GM12878 (cell line): ENCODE measurements around the gene NTN1. TPM values are rescaled to one million over a fixed set of nuclear protein-coding genes. Genes with fewer than 3 reads are reported as not detected.

Experiments used
- ATAC-seq: fragments of 200-7000 bp; cut with Tn5 transposase; 3 replicates; pipeline ENCODE4 v1.9.1; 2020; ENCODE audit warnings: mild to moderate bottlenecking, moderate library complexity
- BruUV-seq: library from RNA; stranded (reverse); fragments of 400-500 nt; replicated peaks from 2 replicates; lab custom pipeline; 2021; lab: Mats Ljungman, UMichigan
- CTCF ChIA-PET: fragments of 300-600 bp; sonication (Branson Sonifier 250); formaldehyde crosslinking; extraction: SDS; loops from one replicate; lab custom pipeline; 2021; ENCODE audit warnings: inconsistent platforms; lab: Yijun Ruan, JAX
- POLR2A ChIA-PET: fragments of 350-600 bp; formaldehyde crosslinking; extraction: SDS; loops from one replicate; lab custom pipeline; 2021; ENCODE audit warnings: inconsistent platforms; lab: Charles Lee
- RAD21 ChIA-PET: fragments of 300-600 bp; sonication (Branson Sonifier 250); formaldehyde crosslinking; loops from one replicate; lab custom pipeline; 2023; ENCODE audit warnings: antibody characterized with exemption; ENCODE audit not compliant: unreplicated experiment; lab: Charles Lee
- SMC1A ChIA-PET: fragments of 300-600 bp; sonication (Branson Sonifier 250); formaldehyde crosslinking; loops from one replicate; lab custom pipeline; 2023; ENCODE audit not compliant: unreplicated experiment, uncharacterized antibody; lab: Charles Lee
- DNase-seq: peaks from one replicate; pipeline ENCODE4 v3.0.0-alpha.2; 2011; ENCODE audit warnings: low read depth, low spot score
- FAIRE-seq: peaks from 3 replicates; lab custom pipeline; 2011; peaks lifted over from hg19 to GRCh38; lab: Jason Lieb, UNC
- H2AFZ ChIP-seq: 2 replicates; pipeline ENCODE4 v1.6.0; 2011; ENCODE audit warnings: low read depth, low read length, control low read depth; ENCODE audit not compliant: control insufficient read depth
- H3K27ac ChIP-seq: 2 replicates; pipeline ENCODE4 v1.5.1; 2011; ENCODE audit warnings: control low read depth; ENCODE audit not compliant: control insufficient read depth, insufficient read depth
- H3K27me3 ChIP-seq, 2 experiments: replicated peaks in 1 of 2; 2 replicates each; pipeline versions ENCODE4 v1.6.0 to v1.6.1; 2011; ENCODE audit warnings: low read length in 1 of 2; ENCODE audit not compliant: control insufficient read depth in 2 of 2, insufficient read depth in 2 of 2
- H3K36me3 ChIP-seq, 2 experiments: 2 replicates each; pipeline ENCODE4 v1.5.1; 2011; ENCODE audit warnings: low read length in 1 of 2; ENCODE audit not compliant: control insufficient read depth in 2 of 2, insufficient read depth in 2 of 2
- H3K4me1 ChIP-seq: 2 replicates; pipeline ENCODE4 v1.6.1; 2011; ENCODE audit warnings: mild to moderate bottlenecking, low read length, moderate library complexity, mixed read lengths; ENCODE audit not compliant: control insufficient read depth, insufficient read depth
- H3K4me2 ChIP-seq: 2 replicates; pipeline ENCODE4 v1.6.0; 2011; ENCODE audit warnings: control low read depth; ENCODE audit not compliant: control insufficient read depth, insufficient read depth
- H3K4me3 ChIP-seq: fragments of 200-600 bp; sonication (generic); 2 replicates; pipeline ENCODE4 v1.5.1; 2016
- H3K79me2 ChIP-seq: 2 replicates; pipeline ENCODE4 v1.6.0; 2011; ENCODE audit warnings: low read length; ENCODE audit not compliant: control insufficient read depth, insufficient read depth
- H3K9ac ChIP-seq: 2 replicates; pipeline ENCODE4 v1.8.0; 2011; ENCODE audit warnings: low read length, control low read depth, mixed read lengths; ENCODE audit not compliant: control insufficient read depth, insufficient read depth
- H3K9me3 ChIP-seq: replicated peaks from 3 replicates; pipeline ENCODE4 v1.5.1; 2011; ENCODE audit warnings: mild to moderate bottlenecking, low read length; ENCODE audit not compliant: control insufficient read depth, insufficient read depth
- H4K20me1 ChIP-seq: 2 replicates; pipeline ENCODE4 v1.6.0; 2011; ENCODE audit not compliant: control insufficient read depth, insufficient read depth
- BACH1 ChIP-seq: fragments of 450-650 bp; IDR thresholded peaks from 2 replicates; pipeline ENCODE4 v1.6.1; 2017; ENCODE audit warnings: mild to moderate bottlenecking, borderline replicate concordance
- BCL11A ChIP-seq: IDR thresholded peaks from 2 replicates; pipeline ENCODE4 v1.6.1; 2011; ENCODE audit warnings: low read depth, low read length
- BCLAF1 ChIP-seq: fragments of 450-650 bp; IDR thresholded peaks from 2 replicates; pipeline ENCODE4 v1.6.1; 2017; ENCODE audit warnings: antibody characterized with exemption, mild to moderate bottlenecking, moderate library complexity
- CHD1 ChIP-seq: IDR thresholded peaks from 2 replicates; pipeline ENCODE4 v1.6.1; 2012; ENCODE audit warnings: low read depth, low read length, improper control_type of control experiment
- E2F4 ChIP-seq: IDR thresholded peaks from 2 replicates; pipeline ENCODE4 v1.6.1; 2012; ENCODE audit warnings: low read depth, low read length, improper control_type of control experiment
- ETV6 ChIP-seq, 2 experiments: fragments of 450-650 bp in 1 of 2; IDR thresholded peaks in 1 of 2; conservative IDR thresholded peaks in 1 of 2; 2 replicates each; pipeline ENCODE4 v1.6.1; 2014; ENCODE audit warnings: antibody characterized with exemption in 1 of 2, borderline replicate concordance in 1 of 2, low read depth in 1 of 2, mild to moderate bottlenecking in 1 of 2, moderate library complexity in 1 of 2
- EZH2 ChIP-seq: IDR thresholded peaks from 2 replicates; pipeline ENCODE4 v1.6.1; 2012; ENCODE audit warnings: low read depth, mild to moderate bottlenecking, control low read depth, inconsistent platforms, low read length, borderline replicate concordance; ENCODE audit not compliant: control insufficient read depth
- FOS ChIP-seq: IDR thresholded peaks from 3 replicates; pipeline ENCODE4 v1.6.1; 2011; ENCODE audit warnings: borderline replicate concordance; ENCODE audit not compliant: insufficient read length; ENCODE audit errors: extremely low read depth
- HDAC6 ChIP-seq: fragments of 200-600 bp; sonication (generic); IDR thresholded peaks from one replicate; pipeline ENCODE4 v1.8.0; 2017; ENCODE audit warnings: antibody characterized with exemption; ENCODE audit not compliant: unreplicated experiment
- JUNB ChIP-seq: IDR thresholded peaks from 2 replicates; pipeline ENCODE4 v1.6.1; 2016; ENCODE audit warnings: antibody characterized with exemption, mild to moderate bottlenecking
- KLF5 ChIP-seq: fragments of 450-650 bp; IDR thresholded peaks from 2 replicates; pipeline ENCODE4 v1.6.1; 2014; ENCODE audit warnings: mild to moderate bottlenecking; ENCODE audit not compliant: partially characterized antibody
- LARP7 ChIP-seq: fragments of 450-650 bp; IDR thresholded peaks from 2 replicates; pipeline ENCODE4 v1.6.1; 2017; ENCODE audit warnings: mild to moderate bottlenecking
- MTA3 ChIP-seq: IDR thresholded peaks from 2 replicates; pipeline ENCODE4 v1.6.1; 2012; ENCODE audit warnings: low read length, inconsistent platforms, borderline replicate concordance
- NR2C1 ChIP-seq: fragments of 450-650 bp; IDR thresholded peaks from 2 replicates; pipeline ENCODE4 v1.6.1; 2017; ENCODE audit warnings: antibody characterized with exemption, mild to moderate bottlenecking, moderate library complexity
- POLR2A ChIP-seq: IDR thresholded peaks from 2 replicates; pipeline ENCODE4 v1.6.1; 2011; ENCODE audit warnings: low read depth, mild to moderate bottlenecking, low read length
- SIN3A ChIP-seq: IDR thresholded peaks from 2 replicates; pipeline ENCODE4 v1.6.1; 2012; ENCODE audit warnings: low read depth, low read length, improper control_type of control experiment
- SPI1 ChIP-seq: IDR thresholded peaks from 2 replicates; pipeline ENCODE4 v1.6.1; 2011; ENCODE audit warnings: low read depth, mild to moderate bottlenecking, low read length, moderate library complexity, borderline replicate concordance; ENCODE audit not compliant: insufficient read depth
- TBL1XR1 ChIP-seq: IDR thresholded peaks from 2 replicates; pipeline ENCODE4 v1.6.1; 2012; ENCODE audit warnings: low read depth, low read length, improper control_type of control experiment
- USF1 ChIP-seq: IDR thresholded peaks from 2 replicates; pipeline ENCODE4 v1.6.1; 2011; ENCODE audit warnings: borderline replicate concordance, low read depth, mild to moderate bottlenecking, moderate library complexity, mixed read lengths, low read length; ENCODE audit not compliant: insufficient read depth; ENCODE audit errors: extremely low read length
- ZNF384 ChIP-seq: IDR thresholded peaks from 2 replicates; pipeline ENCODE4 v1.6.1; 2012; ENCODE audit warnings: low read depth, mild to moderate bottlenecking, low read length, improper control_type of control experiment, borderline replicate concordance
- WGBS: methylation state at CpG from one replicate; pipeline ENCODE4 v1.1.6; 2016; ENCODE audit warnings: low lambda C conversion rate; ENCODE audit not compliant: insufficient replicate concordance, insufficient coverage; ENCODE audit errors: missing lambda C conversion rate; 5-methylcytosine and 5-hydroxymethylcytosine counted together
- in situ Hi-C: fragments of 300-500 bp; cut with MboI; formaldehyde crosslinking; loops from 9 replicates; pipeline ENCODE4 v1.14.3; 2018; ENCODE audit warnings: mixed read lengths
- intact Hi-C: fragments of 100-400 bp; cut with micrococcal nuclease; formaldehyde crosslinking; loops from one replicate; pipeline ENCODE4 v1.14.2; 2022; ENCODE audit not compliant: unreplicated experiment
- polyA plus RNA-seq, 11 experiments: library from polyadenylated mRNA; depleted of rRNA in 4 of 11; unstranded in 6 of 11; stranded (reverse) in 5 of 11; fragments of >200 nt; fragmentation: Nextera tagmentation in 4 of 11; fragmentation: Illumina TruSeq in 1 of 11; extraction: Ambion mirVana in 4 of 11; extraction: Trizol in 1 of 11; gene quantifications; 1 replicate in 1 of 11; 2 replicates in 10 of 11; pipeline versions ENCODE4 v1.2.1 to v1.2.3, GENCODE V29; 2011 to 2016; ENCODE audit warnings: inconsistent platforms in 2 of 11, missing spikeins in 2 of 11, low read depth in 1 of 11
- total RNA-seq, 4 experiments: library from RNA; depleted of rRNA in 3 of 4; stranded (reverse); fragments of >200 nt in 3 of 4; fragmentation: Illumina TruSeq in 1 of 4; extraction: Trizol in 1 of 4; gene quantifications; 2 replicates each; pipeline versions ENCODE4 v1.2.1 to v1.2.3, GENCODE V29; 2013 to 2021

NTN1 gene
- total and polyA plus RNA-seq, 10 of the 15 experiments (the other 5 are each of a cell fraction or from before 2014, with no cell fraction given): 0.02 to 0.89 (median 0.35) TPM

GRCh38 chr17:9233761-9234160 is 212.5 kb downstream of the NTN1 start:
- Histone ChIP-seq H3K4me1 (no peaks in the 10 kb centered on the region), H3K27ac (no peak overlapping the region), H4K20me1 (0 out of 2 replicates have a peak, but pooled peaks cover 2% of the 10 kb centered on the region), H3K4me3 (no peak overlapping the region), H3K9ac (no peak overlapping the region)
- 33% methylated on average over 7 of the region's 7 CpGs for WGBS
- in situ Hi-C loops: no loop called here
- POLR2A ChIA-PET: no interaction called here
- FAIRE-seq: no peak
- CTCF ChIA-PET: no interaction called here
- BruUV-seq: no TSS peak
- no peak for TF ChIP-seq HDAC6
- no peak for TF ChIP-seq BCLAF1
- no peak for TF ChIP-seq SIN3A
- no peak for TF ChIP-seq ETV6 (conservative IDR thresholded peaks at IDR 0.05 in 1 of 2, IDR thresholded peaks at IDR 0.05 in 1 of 2; ENCODE audit: borderline replicate concordance in 1 of 2, low read depth in 1 of 2)
- TF ChIP-seq POLR2A: no peak
- no peak for TF ChIP-seq KLF5
- TF ChIP-seq BCL11A: no peak
- no peak for TF ChIP-seq E2F4
- no peak for TF ChIP-seq USF1
- no peak for TF ChIP-seq MTA3
- no peak for TF ChIP-seq EZH2
- TF ChIP-seq CHD1: no peak
- no peak for TF ChIP-seq BACH1
- no peak for TF ChIP-seq ZNF384
- TF ChIP-seq TBL1XR1: no peak
- TF ChIP-seq NR2C1: no peak
- TF ChIP-seq LARP7: no peak
- no peak for TF ChIP-seq SPI1
- no peak for TF ChIP-seq JUNB
- no peak for TF ChIP-seq FOS
- TF ChIP-seq, all 136 proteins: peak for 0
- intact Hi-C loops: no loop called here
- H3K4me2 ChIP-seq: no peak overlapping the region
- no peak overlapping the region for H2AFZ ChIP-seq
- peaks cover 0 to 6% of the 10 kb centered on the region in 2 experiments; a peak in 1 of 4 replicates for H3K27me3 ChIP-seq
- RAD21 ChIA-PET: no interaction called here
- no peaks in the 10 kb centered on the region for H3K36me3 ChIP-seq
- DNase-seq (no peak), ATAC-seq (no peak)
- no peaks in the 10 kb centered on the region for H3K9me3 ChIP-seq
- no peaks in the 10 kb centered on the region for H3K79me2 ChIP-seq
- SMC1A ChIA-PET: no interaction called here
